Measurements from ENCODE around the gene CNDP2.
"Not testable (repeated sequence)": the region's sequence is repeated elsewhere in the genome, so short reads cannot be mapped to it uniquely, and the experiment has no call there.

CNDP2 gene

DNA sequence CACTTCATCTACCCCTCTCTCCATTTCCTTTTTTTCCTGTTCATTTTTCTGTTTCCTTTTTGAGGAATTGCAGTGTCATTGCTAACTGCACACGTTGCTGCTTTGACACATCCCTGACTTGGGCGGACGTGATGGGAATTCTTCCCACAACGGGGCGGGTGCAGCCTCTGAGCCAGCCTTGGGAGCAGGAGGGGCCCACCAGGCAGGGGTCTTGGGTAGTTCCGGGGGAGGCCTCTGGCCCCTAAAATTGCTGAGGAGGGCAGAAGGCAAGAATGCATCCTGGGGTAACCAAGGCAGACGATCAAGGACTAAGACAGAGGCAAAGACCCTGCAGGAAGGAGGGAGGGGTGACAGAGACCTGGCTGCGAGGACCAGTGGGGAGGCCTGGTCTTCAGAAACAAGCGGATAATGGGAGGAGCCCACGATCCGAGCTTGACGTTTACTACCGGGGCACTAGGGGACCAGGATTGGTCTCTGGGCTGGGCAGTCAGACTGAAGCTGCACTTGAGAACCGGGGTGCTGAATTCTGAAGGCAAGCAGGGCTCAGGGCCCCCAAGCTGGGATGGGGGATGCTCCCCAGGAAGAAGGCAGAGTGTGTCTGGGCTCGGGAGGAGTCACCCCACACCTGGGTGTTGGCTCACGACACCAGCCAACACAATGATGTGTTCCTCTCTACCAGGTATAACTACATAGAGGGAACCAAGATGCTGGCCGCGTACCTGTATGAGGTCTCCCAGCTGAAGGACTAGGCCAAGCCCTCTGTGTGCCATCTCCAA is 23.3 kb downstream of the CNDP2 start:
- no peak for DNase-seq

DNA sequence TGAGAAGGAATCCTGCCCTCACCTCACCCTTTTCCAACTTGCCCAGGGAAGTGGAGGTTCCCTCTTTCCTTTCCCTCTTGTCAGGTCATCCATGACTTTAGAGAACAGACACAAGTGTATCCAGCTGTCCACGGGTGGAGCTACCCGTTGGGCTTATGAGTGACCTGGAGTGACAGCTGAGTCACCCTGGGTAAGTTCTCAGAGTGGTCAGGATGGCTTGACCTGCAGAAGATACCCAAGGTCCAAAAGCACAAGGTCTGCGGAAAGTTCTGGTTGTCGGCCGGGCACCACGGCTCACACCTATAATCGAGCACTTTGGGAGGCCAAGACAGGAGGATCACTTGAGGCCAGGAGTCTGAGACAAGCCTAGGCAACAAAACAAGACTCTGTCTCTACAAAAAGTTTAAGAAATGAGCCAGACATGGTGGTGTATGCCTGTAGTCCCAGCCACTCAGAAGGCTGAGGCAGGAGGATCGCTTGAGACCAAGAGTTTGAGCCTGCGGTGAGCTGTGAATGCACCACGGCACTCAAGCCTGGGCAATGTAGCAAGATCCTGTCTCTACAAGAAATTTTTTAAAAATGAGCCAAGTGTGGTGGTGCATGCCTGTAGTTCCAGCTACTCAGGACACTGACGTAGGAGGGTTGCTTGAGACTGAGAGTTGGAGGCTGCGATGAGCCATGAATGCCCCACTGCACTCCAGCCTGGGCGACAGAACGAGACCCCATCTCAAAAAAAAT is 24.1 kb downstream of the CNDP2 start:
- DNase-seq, result no peak

DNA sequence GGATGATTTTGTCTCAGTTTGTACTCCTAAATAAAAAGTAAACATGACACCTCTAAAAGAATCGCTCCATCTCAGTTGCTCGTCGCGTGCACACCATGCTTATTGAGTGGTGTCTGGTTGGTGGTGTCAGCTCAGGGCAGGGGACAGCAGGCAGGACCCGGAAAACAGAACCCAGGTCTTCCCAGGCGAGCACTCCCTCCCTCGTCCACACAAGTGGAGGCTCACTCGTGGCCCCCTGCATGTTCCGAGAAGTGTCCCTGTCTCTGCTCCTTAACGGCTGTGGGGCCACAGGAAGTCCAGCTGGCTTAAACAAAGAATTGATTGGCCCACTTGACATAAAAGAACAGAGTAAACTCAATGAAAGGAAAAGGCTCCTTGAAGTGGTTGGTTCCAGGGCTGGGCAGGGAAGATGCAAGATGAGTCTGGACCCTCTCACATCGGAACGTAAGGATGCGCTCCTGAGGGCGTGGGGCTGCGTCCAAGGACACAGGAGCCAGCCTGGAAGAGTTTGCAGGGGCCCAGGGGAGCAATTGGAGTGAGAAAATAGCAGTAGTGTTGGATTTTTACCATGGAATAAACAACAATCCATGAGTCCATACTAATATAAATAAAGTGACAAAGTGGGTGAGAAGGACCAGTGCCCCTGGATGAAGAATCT is 25.0 kb downstream of the CNDP2 start:
- DNase-seq, result no peak

DNA sequence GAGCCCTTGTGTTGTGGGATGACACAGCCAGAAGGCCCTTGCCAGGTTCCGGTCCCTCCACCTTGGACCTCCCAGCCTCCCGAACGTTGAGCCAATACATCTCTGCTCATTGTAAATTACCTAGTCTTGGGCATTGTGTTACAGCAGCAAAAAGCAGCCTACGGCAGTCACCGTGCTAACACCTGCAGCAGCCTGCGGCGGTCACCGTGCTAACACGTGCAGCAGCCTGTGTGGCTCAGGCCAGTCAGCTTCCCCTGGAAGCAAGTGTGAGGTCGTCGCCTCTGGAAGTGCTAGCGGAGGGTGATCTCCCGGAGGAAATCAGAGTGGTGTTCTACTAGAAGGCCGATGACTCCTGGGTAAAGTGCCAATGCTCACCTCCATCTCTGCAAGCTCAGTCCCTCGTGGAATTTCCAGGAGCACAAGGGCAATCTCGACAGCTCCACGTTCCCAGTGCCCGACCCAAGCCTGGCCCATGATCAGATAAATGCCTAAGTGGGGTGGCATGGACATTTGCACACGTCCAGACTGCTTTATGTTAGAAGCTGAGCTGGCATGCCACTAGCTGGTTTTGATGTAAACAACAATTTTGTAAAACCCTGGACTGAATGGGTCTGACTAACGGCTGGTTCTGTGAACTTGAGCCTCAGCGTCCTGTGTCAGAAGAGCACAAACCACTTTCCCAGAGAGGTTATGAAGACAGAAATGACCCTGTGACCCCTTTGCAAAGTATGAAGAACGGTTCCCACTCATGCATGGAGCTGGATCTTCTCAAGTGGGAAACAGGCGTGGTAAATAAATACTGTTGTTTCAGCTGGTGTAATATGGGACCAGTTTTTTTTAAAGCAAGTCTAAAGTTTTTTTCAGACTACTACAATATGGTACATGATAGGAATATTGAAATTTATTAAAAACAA is 26.7 kb downstream of the CNDP2 start:
- DNase-seq, result peak; percentile 91

DNA sequence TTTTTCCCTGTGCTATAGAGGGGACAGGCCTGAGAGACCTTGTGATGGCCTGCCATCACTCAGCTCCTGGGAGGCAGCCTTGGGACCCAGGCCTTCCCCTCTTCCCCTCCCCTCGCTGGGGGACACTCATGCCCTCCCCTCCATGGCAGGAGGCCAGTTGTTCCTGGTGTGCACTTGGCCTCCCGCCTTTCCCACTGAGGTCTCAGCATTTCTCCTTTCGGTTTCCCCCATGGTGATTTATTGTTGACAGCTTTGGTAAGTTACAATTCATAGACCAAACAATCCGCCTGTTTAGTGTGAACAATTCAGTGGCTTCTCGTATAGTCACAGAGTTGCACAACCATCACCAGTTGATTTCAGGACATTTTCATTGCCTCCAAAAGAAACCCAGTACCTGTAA is 27.9 kb downstream of the CNDP2 start:
- peak; percentile 88 for DNase-seq

DNA sequence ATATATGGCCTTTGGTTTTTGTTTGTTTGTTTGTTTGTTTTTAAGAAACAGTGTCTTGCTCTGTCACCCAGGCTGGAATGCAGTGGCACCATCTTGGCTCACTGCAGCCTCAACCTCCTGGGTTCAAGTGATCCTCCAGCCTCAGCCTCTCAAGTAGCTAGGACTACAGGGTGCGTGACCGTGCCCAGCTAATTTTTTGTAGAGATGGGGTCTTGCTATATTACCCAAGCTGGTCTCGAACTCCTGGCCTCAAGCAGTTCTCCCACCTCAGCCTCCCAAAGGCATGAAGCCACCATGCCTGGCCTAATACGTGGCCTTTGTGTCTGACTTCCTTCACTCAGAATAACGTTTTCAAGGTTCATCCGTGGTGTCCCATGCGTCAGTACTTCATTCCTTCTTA is 28.8 kb downstream of the CNDP2 start:
- DNase-seq, result not testable (repeated sequence)

DNA sequence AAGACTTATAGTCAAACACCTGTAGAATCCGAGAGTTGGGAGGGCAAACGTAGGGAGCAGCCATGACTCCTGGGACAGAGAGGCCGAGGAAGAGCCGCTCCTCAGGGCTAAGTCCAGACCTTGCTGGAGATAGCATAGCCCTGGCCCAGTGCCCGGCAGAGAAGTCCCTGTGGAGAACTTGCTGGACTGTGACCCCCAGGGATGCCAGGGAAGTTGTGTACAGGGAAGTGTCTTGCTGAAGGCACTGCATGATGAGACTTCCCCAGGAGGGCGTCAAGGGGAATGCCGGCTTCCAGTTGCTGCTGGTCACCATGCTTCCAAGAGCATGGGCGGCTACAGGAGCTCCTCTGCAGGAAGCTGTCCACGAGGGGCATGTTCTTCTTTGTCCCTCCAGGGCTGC is 29.6 kb downstream of the CNDP2 start:
- no peak for DNase-seq

DNA sequence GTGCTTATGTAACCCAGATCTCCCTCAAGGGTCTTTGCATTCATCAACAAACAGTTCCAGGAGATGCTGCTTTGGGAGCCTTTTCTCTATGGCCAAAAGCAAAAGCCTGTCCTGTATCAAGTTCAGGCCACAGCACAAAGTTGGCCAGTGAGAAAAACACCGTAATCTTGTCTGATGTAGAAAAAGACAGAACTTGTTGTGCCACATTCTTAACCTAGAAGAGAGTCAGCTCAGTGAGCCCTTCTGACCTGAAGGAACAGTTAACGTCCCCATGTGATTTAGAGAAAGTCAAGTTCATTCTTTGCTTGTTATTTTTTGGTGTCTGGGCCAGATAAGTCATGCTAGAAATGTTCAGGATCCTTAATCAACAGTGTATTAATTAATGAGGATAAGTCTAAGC is 30.3 kb downstream of the CNDP2 start:
- DNase-seq, result no peak

DNA sequence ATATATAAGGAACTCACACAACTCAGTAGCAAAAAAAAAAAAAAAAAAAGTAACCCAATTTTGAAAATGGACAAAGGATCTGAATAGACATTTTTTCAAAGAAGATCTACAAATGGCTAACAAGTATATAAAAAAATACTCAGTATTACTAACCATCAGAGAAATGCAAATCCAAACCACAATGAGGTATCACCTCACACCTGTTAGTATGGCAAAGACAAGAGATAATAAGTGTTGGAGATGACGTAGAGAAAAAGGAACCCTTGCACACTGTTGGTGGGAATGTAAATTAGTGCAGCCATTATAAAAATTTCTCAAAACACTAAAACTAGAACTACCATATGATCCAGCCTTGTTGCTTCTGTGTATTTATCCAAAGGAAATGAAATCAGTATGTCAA is 32.3 kb downstream of the CNDP2 start:
- DNase-seq, result no peak

DNA sequence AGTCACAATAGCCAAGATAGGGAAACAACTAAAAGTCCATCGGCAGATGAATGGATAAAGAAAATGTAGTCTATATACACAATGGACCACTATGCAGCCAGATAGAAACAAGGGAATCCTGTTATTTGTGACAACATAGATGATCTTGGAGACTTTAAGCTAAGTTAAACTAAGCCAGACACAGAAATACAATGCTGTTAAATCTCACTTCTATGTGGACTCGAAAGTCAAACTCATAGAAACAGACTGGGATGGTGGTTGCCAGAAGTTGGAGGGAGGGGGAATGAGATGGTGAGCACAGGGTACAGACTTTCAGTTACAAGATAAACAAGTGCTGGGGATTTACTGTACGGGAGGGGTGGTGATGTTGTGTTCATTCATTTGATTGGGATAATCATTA is 32.8 kb downstream of the CNDP2 start:
- DNase-seq, result no peak

DNA sequence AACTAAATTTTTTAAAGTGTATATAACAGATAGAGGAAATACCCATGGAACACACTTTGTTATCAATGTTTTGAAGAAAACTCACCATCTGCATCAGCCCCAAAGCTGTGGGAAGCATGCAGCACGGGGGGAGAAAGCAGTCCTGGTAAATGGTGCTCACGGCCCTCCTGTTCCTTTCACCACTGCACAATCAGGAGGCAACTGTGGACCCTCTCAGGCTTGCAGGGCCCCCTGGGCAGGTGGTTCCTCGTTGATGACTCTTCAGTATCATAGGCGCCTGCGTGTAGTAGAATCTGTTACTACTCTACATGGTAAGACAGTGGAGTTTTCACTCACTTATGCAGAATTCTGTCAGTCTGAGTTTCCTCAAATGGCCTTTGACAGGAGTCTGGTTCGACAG is 33.2 kb downstream of the CNDP2 start:
- DNase-seq, result no peak

DNA sequence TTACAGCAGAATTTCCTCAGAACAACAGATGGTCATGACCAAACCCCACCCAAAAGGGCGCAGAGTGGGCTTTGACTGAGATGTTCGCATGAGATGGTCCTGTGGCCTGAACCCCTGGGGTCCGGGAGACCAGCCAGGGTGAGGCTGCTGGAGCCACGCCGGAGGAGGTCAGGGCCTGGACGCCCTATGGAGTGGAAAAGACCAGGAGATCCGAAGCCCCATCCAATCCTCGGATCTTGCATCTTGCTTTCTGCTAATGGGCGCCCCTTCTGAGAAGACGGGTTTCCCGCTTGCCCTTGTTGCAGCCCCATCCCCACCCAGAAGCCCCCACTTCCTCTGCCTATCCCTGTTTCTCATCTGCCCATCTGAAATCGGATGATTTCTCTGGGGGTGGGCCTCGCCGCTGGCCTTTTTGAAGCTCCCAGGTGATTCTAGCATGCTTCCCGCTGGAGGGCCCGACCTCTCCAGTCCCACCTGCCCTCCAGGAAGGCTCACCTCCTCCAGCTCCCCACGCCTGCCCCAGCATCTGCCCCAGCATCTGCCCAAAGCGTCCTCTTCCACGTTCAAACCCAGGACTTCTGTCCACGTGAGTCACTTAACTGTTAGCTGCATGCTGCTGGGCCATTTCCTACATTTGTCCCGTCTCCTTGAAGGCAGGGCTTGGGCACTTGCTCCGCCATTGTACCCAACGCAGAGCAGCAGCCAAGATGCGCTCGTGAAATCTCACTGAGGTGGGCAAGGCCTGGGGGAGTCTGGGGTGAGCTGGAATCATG is 33.8 kb downstream of the CNDP2 start:
- DNase-seq, result no peak

DNA sequence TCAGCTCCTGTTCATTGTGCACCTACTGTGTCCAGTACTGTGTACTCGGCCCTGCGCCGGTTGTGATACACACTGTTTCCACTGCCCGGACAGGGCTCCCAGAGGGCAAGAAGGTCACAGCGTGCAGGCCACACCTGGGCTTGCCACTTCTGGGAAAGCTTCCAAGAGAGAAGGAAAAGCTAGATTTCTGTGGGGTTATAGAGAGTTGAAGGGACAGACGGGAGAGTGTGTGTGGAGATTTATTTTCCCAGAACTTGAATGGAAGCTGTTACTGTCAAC is 34.4 kb downstream of the CNDP2 start:
- DNase-seq, result no peak

DNA sequence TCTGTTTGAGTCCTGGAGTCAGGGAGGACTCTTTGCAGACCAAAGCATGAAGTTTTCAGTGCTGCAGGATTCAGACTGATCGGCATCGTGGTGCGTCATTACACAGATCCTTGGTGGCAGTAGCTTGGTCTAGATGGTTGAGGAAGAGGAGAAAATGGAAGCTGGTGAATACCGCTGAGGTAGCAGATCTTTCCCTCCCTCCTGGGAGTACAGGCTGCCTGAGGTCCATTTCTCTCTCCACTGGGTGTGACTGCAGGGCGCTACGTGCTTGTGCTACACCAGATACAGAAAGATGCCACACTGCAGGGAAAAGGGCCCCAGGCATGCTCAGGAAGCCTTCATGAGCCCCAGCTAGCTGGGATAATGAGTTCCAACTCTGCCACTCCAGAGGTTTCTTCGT is 34.9 kb downstream of the CNDP2 start:
- no peak for DNase-seq

DNA sequence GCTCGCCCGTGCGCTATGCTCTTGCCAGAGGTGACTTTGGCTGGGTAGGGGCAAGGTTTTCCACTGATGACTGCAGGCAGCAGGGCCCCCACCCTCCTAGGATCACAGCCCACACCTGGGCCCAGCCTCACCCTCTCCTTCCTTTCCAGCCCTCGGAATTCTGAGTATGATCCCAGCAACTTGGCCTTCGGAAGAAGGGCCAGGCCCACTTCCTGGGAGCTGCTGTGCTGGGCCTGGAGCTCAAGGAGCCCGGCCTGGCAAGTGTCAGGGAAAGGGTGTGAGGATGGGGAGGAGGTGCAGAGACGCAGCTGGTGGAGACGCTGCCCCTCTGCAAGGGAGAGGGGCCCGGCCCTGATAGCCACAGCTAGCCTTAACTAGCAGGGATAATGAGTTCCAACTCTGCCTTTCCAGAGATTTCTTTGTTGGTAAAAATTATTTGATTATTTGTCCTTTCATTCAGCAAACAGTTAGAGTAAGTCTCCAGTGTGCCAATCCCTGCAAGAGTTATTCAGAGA is 36.4 kb downstream of the CNDP2 start:
- no peak for DNase-seq

DNA sequence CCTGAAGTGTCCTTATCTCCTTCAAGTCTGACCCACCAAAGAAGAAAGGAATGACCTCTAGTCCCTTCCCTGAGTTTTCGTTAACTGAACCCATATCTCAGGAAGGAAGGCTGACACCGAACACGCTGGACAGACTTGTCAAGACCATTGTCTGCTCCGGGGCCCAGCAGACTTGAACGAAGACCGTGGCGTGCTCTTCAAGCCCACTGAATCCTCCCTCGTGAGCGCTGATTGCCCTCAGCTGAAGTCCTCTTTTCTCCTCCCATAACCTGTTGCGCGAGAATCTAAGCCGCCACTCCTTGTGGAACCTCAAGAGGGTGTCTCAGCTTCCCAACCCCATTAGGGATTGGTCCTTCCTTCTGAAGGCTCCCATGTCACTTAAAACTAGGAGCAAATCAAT is 37.5 kb downstream of the CNDP2 start:
- DNase-seq, result no peak

DNA sequence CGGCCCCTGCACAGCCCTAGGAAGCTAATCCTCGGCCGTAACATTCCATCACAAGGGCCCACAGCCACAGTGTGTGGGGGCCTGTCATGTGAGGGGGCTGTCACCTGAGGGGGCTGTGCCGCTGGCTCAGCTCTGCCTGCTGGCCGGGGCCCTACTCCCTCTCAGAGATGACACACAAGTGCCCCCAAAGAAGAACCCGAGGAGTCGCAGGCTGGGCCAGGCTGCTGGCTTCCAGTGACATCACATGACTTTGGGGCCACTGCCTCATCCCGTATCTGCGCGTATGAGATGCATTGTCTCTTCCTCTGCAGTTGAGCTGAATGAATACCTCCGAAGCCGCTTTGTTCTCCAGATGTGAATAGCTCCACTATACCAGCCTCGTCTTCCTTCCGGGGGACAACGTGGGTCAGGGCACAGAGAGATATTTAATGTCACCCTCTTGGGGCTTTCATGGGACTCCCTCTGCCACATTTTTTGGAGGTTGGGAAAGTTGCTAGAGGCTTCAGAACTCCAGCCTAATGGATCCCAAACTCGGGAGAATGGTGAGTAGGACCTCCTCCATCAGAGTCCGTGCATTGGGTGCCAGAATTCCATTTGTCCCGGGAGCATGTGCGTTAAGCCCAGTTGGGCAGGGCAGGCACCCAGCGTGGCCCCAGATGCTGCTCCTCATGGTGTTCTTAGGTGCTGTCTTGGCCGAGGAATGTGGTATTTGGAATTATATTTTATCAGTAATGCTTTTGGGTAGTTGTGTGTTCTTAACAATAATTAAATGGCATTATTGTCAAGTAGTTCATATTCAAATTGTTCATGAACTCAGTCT is 38.2 kb downstream of the CNDP2 start, which contains the start of gene CNDP1:
TSS of gene CNDP1 (plus strand) at position 351 of the 820 bp plus-strand sequence. CDS start at position 519, 168 bp downstream.
- DNase-seq, result no peak

DNA sequence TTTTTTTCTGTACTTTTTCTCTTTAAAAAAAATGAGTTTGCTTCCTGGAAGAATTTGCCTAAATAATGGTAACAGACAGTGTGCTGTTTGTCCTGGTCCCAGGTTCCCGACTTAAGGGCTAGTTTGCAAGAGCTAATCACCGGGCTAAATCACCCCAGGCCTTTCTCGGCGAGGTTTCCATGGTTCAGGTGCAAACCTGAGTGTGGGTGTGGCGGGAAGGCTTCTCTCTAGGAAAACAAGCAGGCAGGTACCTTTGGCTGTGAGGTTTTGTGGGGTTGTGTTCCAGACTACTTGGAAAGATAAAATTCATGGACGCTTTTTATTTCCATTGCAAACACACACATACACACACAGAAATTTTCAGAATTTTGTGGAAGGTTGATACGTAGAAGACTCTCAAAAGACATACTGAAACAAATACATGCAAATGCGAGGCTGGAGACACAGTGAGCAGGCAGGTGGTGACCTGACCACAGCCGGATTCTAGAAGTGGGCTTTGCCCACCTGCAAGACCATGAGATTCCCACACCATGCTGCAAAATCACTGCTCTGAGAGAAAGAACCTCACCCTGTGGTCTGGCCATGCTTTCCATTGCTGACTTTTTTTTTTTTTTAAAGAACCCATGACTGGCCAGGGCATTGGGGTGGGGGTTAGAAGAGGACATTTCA is 39.0 kb downstream of the CNDP2 start:
- no peak for DNase-seq

DNA sequence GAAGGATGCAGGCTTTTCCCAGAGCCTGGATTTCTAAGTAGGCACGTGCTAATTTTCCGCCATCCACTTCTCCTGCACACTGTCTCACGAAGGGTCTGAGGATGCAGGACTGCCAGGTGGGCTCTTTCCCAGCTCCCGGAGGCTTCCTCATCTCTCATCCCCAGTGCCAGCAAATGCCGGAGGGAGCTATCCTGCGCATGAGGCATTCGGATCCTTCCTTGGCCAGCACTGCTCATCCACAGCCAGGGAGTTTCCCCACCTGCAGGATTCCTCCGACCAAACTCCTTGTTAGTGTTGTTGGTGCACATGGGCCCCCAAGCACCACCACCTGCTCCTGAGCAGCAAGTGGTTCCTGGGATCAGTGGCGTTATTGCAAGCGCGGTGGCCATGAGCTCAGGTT is 43.1 kb downstream of the CNDP2 start:
- no peak for DNase-seq

DNA sequence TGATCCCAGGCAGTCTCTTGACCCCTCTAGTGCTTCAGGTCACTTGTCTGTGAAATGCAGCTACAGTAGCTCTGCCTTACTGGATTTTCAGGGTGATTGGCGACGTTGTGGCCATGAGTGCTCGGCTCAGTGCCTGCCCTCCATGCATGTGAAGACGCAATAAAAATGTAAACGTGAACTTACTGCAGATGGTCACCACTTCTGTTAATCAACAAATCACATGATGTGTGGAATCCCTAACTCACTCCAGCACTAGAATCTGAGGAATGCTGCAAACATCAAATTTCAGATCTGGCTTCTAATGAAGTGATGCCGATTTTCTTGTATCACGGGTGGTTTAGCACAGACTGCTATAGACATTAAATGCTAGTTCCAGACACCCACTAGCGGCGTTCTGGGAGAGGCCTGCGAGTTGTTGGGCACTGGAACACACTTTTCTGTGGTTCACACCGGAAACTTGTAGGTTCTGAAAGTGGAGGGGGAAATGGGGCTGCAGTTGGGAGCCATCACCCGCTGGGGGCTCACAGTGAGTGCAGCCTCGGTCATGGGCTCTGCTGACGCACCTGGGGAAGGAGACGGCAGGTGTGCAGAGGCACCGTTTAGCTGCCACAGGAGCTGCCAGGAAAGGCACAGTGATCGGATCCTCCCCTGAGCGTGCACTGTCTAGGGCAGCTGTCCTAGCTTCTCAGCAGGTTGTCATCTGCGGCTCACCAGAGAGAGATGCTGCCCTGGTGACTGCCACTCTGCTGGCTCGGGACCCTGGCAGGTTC is 44.7 kb downstream of the CNDP2 start:
- peak; percentile 79 for DNase-seq

Measured in NCI-H510A (cell line).